Testis (tissue), 5 donors: ENCODE measurements around the gene RELCH. TPM values are rescaled to one million over a fixed set of nuclear protein-coding genes. Genes with fewer than 3 reads are reported as not detected.

Experiments
- DNase-seq: peaks from one replicate; pipeline ENCODE4 v3.0.0-alpha.2; 2019
- H3K27ac ChIP-seq, 2 donors: fragments of 200-600 bp; sonication (generic); one replicate each; pipeline ENCODE4 v1.5.1; 2019
- H3K27me3 ChIP-seq: fragments of 200-600 bp; sonication (generic); one replicate; pipeline ENCODE4 v1.5.1; 2019
- H3K36me3 ChIP-seq: fragments of 200-600 bp; sonication (generic); one replicate; pipeline ENCODE4 v1.5.1; 2017; ENCODE audit warnings: low read depth; ENCODE audit errors: missing control alignments
- H3K4me1 ChIP-seq: fragments of 200-600 bp; sonication (generic); one replicate; pipeline ENCODE4 v1.5.1; 2019
- H3K4me3 ChIP-seq, 2 donors: fragments of 200-600 bp; sonication (generic); one replicate each; pipeline ENCODE4 v1.5.1; 2017 to 2019
- H3K9me3 ChIP-seq: fragments of 200-600 bp; sonication (generic); one replicate; pipeline ENCODE4 v1.5.1; 2017
- CTCF ChIP-seq, 3 experiments: fragments of 450-650 bp in 2 of 3; fragments of 200-600 bp in 1 of 3; sonication (generic) in 1 of 3; IDR thresholded peaks; one replicate each; pipeline ENCODE4 v1.5.1; 2016 to 2019; ENCODE audit warnings: antibody characterized with exemption in 3 of 3, mild to moderate bottlenecking in 2 of 3, moderate library complexity in 1 of 3
- POLR2A ChIP-seq: fragments of 450-650 bp; IDR thresholded peaks from one replicate; pipeline ENCODE4 v1.6.1; 2017; ENCODE audit warnings: antibody characterized with exemption, mild to moderate bottlenecking, moderate library complexity
- whole genome bisulfite sequencing, 2 donors: methylation state at CpG; one replicate each; pipeline ENCODE4 v1.1.5; 2018; 5-methylcytosine and 5-hydroxymethylcytosine counted together
- intact Hi-C: fragments of 100-400 bp; cut with DNase I; formaldehyde crosslinking; loops from one replicate; pipeline ENCODE4 v1.15.1; 2023; ENCODE audit warnings: low total_unique reads
- long read RNA-seq, 2 donors: transcript quantifications; one replicate each; lab custom pipeline, GENCODE V29; 2026
- polyA plus RNA-seq: library from polyadenylated mRNA; stranded (reverse); fragments of 350-450 nt; fragmentation: Illumina TruSeq; extraction: RNeasy Lipid Tissue Mini Kit (QIAGEN cat#74804); gene quantifications from one replicate; pipeline ENCODE4 v1.2.3, GENCODE V29; 2014; ENCODE audit warnings: low read depth, low replicate concordance; ENCODE audit not compliant: insufficient read depth
- total RNA-seq, 2 donors: library from RNA; depleted of rRNA; stranded (reverse); fragments of >200 nt; gene quantifications; one replicate each; pipeline ENCODE4 v1.2.3, GENCODE V29; 2016

Gene RELCH
- 10 to 100 TPM; 27.2 to 41.6 TPM for total RNA-seq
- 15.7 TPM for polyA plus RNA-seq
- long read RNA-seq, donor 1, full-length matches to known transcripts = 2 of 2 reads
- long read RNA-seq, donor 1, partial matches to known transcripts = 0 of 2 reads
- long read RNA-seq, donor 1, other reads (novel, unspliced or antisense) = 0 of 2 reads
- long read RNA-seq, donor 2 = 0 reads

GRCh38 chr18:62186774-62187542 lies at the start of gene RELCH, which contains the start of gene PIGN:
RELCH (plus strand) TSS chr18:62187255; CDS start chr18:62187506, 251 bp downstream.
PIGN (minus strand) TSS chr18:62187056; CDS start chr18:62161353, 25,703 bp downstream.
- Histone ChIP-seq H3K4me1 (peaks cover 12% of the 10 kb centered on the region), H3K9me3 (no peaks in the 10 kb centered on the region), H3K27ac (peak within 1 kb of the TSS; percentile 64 to 65), H3K36me3 (no peaks in the 10 kb centered on the region), H3K4me3 (peak within 1 kb of the TSS; percentile 78 to 96), H3K27me3 (no peaks in the 10 kb centered on the region)
- intact Hi-C loops = loop anchor here (10.0 kb wide), 2 partner anchors 58 to 398 kb away; no protein-coding TSS in a partner anchor
- peak; percentile 98 for DNase-seq
- 1% methylated on average over 55 of the region's 55 CpGs; no CpG with 5 or more reads in 1 of the 2 donors for WGBS, 2 donors
- TF ChIP-seq POLR2A (no peak), CTCF (IDR thresholded peaks at IDR 0.05) (no peak)

- Histone ChIP-seq H3K27me3 (no peaks in the 10 kb centered on the region), H3K36me3 (no peaks in the 10 kb centered on the region), H3K4me1 (no peaks in the 10 kb centered on the region), H3K27ac (no peak overlapping the region), H3K4me3 (no peak overlapping the region), H3K9me3 (no peaks in the 10 kb centered on the region)
- 64 to 73% methylated on average over 2 of the region's 2 CpGs for WGBS, 2 donors
- intact Hi-C loops = no loop called here
- TF ChIP-seq POLR2A = no peak
- no peak for DNase-seq
Observed at GRCh38 chr18:62138461-62139235, 48.4 kb upstream of the RELCH start.

- Histone ChIP-seq H3K4me3 (no peak overlapping the region), H3K36me3 (no peaks in the 10 kb centered on the region), H3K4me1 (no peaks in the 10 kb centered on the region), H3K9me3 (no peaks in the 10 kb centered on the region), H3K27me3 (no peaks in the 10 kb centered on the region), H3K27ac (no peak overlapping the region)
- 0% methylated on average over 1 of the region's 1 CpG for WGBS, 2 donors
- intact Hi-C loops = no loop called here
- TF ChIP-seq CTCF (IDR thresholded peaks at IDR 0.05) = no peak
- no peak for DNase-seq
Observed at GRCh38 chr18:62140259-62140658, 46.8 kb upstream of the RELCH start.

- Histone ChIP-seq H3K9me3 (no peaks in the 10 kb centered on the region), H3K27ac (no peak overlapping the region), H3K4me1 (no peaks in the 10 kb centered on the region), H3K4me3 (no peak overlapping the region), H3K27me3 (no peaks in the 10 kb centered on the region), H3K36me3 (no peaks in the 10 kb centered on the region)
- no peak for TF ChIP-seq POLR2A
- no peak for TF ChIP-seq CTCF (IDR thresholded peaks at IDR 0.05)
- DNase-seq = no peak
- 92 to 97% methylated on average over 2 of the region's 2 CpGs for WGBS, 2 donors
- intact Hi-C loops = no loop called here
Observed at GRCh38 chr18:62144338-62144737, 42.7 kb upstream of the RELCH start.
